Stimulated activated CD8-positive, alpha-beta memory T cell treated with anti-CD3 and anti-CD28 coated beads, Interleukin-4, amount 100 ng/mL, for 4 hours (primary cell): ENCODE measurements around the gene NINL.
"Not testable (repeated sequence)": the region's sequence is repeated elsewhere in the genome, so short reads cannot be mapped to it uniquely, and the experiment has no call there.

Experiments
- DNase-seq, 2 donors: peaks; one replicate each; pipeline ENCODE4 v3.0.0-alpha.2; 2020; ENCODE audit warnings: low read depth in 2 of 2, low spot score in 1 of 2

NINL gene

DNA sequence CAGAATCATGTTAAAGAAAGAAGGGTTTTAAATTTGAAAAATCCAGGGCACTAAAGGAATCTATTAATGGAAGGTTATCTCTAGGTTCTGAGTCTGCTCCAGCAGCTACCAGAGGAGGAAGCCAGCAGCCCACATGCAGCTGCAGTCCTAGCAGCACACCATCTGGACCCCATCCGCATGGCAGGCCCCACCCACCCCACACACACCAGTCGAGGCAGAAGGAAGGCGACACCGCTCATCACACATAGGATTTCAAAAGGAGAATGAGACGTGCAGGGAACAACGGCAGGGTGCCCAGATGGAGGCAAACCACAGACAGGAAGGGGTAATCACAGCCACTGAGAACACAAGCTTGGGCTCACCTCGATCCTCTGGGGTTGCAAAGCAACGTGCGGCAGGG is 99.0 kb downstream of the NINL start:
- DNase-seq: no peak

DNA sequence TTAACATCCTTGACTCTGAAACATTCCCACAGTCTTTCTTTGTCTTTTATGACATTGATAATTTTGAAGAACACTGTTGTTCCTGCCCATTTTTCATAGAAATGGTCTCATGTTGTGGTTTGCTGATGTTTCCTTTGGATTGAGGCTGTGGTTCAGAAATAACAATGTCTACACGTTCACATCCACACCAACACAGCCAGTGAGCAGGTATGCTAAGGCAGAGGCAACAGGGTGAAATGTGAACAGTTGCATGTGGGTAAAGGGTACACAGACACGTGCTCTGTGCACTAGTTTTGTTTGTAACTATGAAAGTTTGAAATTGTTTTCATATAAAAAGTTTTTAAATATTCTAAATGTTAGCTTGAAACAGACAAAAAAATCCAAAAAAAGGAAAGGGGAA is 99.5 kb downstream of the NINL start:
- no peak for DNase-seq

DNA sequence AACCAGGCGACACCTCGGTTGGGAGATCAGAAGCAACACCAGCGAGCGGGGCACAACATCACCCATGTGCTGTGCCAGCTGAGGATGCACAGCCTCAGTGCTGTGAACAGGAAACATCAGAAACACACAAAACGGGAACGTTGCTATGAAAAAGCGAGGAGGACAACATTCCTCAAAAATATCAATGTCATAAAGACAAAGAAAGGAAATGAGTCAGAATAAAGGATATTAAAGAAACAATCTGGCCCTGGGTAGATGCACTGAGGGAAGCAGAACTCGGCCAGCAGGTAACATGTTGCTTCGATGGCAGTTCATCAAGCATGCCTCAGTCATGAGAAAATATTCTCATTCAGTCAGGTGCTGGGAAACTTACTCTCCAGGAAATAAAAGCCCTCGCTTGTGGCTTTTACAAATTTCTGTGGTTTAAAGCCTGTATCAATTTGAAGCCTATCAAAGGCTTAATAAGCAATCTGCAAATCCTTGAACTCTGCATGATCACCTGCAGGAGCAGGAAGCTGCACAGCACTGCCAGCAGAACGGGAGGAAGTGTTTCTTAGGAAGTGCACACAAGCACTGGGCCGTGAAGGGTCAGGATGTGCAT is 100.3 kb downstream of the NINL start:
- no peak for DNase-seq

DNA sequence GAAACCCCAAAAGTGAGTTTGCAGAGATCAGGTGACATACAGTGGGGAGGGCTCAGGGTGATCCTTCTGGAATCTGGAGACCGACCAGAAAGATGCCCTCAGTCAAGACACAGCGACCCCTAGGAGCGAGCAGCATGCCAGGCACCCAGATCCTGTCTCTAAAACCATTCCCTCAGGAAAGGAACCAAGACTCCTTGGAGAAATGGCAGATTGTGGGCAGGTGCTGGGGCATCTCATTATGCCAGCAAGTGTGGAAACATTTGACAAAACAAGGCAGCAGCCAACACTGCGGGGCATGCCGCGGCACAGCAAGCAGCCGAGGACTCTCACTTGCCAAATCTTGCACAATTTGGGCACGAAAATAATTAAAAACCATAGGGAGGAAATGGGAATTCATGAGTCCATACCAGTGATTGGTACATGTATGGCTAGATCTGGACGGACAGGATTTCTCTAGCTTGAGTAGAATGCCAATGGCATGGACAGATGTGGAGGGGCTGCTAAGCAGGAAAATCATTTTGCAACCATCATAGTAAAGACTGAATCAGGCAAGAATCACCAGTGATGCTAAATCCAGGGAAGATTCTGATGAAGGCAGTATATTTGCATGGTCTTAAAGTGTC is 101.0 kb downstream of the NINL start:
- no peak for DNase-seq

DNA sequence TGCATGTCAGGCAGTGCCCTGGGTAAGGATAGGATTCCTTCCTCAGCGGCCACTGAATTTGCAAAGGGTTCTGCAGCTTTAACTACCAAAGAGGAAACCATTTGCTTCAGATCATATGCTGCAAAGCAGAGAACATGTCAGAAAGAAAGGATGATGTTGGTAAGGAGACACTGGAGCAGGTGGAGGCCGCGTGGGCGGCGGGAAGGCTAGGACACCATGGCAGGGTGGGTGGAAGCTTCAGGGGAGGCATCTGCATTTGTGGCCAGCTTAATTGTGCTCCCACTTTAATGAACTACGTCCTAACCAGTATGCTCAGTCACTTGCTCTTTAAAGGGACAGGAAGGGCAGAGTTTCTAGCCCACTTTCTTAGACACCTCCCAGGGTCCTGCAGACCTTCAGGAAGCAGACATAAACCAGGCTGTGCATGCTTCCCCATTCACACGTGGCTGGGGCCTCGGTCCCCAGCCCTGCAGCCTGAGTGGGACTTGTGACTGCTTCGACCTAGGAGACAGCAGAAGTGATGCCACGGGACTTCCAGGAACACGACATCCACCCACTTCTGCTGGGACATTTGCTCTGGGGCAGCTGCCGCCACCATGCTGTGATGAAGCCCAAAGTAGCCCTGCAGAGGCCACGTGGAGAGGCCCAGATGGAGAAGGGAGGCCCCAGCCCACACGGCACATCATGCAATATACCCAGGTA is 101.7 kb downstream of the NINL start:
- no peak for DNase-seq

DNA sequence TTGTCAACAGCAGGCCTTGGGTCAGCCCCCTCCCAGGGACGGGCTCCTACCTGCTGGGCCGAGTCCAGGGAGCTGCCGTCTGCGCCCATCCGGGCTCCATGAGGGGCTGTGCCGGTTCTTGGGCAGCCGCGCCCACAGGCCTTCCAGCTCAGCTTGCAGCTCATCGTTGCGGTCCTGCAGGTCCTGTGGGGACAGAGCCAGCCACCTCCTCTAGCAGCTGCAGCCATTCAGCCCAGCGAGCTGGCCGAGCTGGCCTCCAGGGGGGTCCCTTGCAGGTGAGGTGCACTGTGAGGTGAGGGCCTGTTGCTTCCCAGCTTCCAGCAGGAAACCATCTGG is 103.4 kb downstream of the NINL start:
- DNase-seq: no peak

DNA sequence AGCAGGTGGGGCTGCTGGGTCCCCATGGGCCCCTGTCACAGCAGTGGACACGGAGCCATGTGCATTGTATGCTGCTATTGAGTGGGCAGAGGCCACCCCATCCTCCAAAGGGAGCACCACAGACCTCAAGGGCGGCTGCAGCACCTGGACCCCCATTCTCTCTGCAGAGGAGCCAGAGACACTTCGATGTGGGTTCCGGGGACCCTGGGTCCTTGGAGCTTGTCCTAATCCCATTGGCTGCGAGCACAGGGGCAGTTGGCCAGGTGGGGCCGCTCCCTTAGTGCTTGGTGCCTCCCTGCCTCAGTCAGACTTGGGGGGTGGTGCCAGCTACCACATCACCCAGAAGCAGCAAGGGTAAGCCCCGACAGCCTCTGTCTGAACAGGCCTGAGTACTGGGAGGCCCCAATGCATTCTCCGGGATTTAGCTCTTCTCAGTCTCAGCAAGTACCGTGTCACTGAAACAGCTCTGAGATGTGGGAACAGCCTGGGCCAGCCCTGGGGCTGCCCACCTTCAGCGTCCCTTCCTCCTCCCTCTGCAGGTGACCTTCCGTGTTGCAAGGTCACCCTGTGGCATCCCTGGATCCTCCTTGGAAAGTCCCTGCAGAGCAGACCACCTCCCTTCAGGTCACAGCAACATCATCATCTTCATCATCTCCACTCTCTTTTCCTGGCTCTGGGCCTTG is 104.0 kb downstream of the NINL start:
- no peak for DNase-seq

DNA sequence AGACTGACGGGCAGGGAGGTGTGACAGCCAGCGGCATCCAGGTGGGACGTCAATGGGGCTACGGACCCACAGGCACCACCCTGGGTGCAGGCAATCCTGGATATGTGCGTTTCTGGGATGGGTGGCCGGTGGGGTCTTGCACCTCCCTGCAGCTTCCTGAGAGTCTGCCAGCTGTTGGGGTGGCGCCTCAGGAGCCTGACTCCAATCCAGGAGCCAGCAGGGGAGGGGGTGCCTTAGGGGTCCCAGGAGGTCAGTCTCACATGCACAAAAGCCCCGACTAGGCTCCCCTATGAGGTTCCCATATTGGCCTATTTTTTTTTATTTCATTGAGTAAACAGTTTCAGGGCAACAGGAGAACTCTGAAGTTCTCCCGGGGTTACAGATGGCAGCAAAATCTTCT is 104.5 kb downstream of the NINL start:
- DNase-seq: no peak

DNA sequence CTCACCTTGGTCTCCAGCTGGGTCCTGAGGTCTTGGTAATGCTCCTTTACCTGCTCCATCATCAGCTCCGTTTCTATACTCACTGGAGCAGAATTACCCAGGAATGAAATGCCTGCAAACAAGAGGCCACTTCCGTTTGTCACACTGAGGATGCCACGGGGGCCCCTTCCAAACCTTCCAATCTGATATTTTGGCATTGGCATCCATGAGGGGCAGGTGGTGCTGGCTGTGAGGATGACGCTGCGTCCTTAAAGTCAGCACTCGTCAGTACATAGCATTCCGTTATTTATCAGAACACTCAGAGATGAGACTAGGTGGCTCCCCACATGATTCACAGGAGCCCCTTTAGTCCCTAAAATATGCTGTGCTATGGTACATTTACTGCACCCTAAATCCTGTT is 105.2 kb downstream of the NINL start:
- DNase-seq: no peak

DNA sequence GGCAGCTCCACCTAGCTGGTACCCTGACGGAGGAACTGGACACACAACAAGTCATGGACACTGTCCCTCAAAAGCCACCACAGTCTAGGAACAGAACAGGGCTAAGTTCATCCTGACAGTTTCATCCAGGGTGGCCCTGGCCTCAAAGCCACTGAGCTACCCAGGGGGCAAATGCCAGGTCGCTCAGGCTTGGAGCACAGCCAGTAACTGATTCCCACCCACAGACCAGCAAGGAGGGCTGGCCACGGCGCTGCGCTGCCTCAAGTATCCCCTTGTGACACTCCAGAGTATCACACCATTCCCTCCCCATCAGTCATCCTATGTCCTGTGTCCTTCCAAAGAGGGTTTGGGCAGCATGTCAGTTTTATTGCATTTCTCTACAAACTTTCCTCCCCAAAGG is 105.7 kb downstream of the NINL start:
- no peak for DNase-seq

DNA sequence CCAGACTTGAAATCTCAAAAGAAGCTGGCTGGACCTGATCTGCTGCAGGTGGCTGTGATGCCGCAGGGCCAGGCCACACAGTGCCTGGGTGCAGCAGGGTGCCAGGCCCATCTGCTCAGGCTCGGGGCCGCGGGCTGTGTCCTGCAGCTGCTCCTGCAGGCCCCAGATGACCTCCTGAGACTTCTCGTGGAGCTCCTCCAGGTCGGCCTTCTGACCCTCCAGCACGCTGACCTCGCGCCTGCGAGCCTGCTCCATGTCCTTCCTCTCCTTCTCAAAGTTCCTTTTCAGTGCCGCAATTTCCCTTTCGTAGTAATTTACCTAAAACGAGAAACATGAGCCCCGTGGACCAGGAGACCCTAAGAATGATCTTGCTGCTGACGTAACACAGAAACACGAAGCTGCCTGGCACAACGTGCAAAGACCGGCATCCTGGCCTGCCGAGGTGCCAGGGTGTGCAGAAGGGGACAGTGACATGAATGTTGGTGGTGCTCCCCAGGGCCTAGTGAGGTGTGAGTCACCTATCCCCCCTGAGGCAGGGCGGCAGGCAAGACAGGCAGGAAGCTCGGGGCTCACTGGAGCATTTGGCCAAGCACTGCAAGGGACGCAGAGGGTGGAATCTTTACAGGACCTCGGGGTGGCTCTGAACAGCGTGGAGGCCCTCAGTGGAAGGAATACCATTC is 106.3 kb downstream of the NINL start:
- DNase-seq: no peak

DNA sequence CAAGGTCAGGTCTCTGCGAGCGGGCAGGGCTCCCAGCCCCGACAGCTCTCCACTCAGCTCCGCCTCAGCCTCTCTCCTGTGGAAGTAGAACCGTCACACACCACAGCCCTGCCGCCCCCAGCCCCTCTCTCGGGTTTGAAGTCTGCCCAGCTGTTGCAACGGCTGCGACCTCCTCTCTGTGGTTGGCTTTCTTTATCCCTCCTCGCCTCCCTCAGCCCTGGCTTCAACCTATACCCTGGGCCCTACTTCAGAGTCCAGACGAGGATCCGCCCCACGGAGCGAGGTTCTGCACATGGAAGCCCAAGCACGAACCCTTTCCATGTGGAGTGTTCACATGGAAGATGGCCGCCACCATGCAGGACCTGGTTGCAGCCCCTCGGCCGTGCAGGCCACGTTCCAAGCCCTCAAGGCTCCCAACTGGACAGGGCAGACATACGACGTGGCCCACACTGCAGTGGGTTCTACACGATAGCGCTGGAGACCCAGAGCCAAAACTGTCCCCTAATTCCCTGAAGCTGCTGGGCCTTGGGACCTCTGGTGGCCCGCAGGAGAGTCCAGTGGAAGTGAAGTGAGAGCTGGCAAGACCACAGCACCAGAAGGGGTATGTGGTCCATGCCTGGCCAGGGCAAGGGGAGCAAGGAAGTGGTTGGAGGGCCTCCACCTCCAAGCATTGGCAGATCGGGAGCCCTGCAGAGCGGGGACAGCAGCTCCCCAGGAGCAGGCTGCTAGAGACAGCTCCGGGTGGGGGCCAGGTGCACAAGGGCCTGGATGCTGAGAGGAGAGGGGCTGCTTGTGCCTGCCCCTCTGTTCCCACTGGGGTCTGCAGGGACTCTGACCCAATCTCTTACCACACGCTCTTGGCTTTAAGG is 108.1 kb downstream of the NINL start:
- DNase-seq: no peak

DNA sequence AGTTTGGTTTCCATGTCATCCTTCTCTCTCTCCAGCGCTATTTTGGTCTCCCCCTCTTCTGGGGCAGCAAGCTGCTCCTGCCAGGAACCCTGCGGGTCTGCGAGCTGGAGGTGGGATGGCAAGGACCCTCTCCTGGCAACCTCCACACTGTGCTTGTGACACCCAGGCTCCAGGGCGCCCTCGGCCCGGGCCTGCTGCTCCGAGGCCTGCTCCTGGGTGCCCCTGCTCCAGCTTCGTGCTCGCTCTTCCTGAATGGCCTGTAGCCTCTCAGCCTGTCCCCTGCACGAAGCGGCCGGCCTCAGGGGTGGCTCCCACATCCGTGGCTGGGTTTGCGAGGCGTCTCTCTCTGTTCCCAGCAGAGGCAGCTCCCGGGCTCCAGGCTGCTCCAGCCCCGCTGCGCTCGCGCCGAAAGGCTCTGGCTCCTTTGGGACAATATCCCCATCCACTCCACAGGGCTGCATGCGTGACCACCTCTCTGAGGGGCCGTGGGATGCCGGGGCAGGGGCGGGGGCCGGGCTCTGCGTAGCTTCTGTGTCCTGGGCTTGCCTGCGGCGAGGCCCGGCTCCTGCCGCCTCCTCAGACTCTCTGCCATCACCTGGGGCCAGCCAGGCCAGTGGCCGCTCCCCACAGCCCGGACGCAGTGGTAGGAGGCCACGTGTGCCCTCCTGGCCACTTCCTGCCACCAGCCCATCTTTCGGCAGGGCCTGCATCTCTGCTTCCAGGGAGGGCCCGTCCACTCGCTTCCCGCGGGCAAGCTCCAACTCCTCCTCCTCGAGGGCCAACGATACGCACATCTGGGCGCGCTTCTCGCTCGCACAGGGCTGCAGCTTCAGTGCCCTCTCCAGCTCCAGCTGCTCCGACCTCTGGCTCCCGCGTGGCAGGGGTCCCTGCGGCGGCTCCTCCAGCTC is 109.0 kb downstream of the NINL start:
- no peak for DNase-seq

DNA sequence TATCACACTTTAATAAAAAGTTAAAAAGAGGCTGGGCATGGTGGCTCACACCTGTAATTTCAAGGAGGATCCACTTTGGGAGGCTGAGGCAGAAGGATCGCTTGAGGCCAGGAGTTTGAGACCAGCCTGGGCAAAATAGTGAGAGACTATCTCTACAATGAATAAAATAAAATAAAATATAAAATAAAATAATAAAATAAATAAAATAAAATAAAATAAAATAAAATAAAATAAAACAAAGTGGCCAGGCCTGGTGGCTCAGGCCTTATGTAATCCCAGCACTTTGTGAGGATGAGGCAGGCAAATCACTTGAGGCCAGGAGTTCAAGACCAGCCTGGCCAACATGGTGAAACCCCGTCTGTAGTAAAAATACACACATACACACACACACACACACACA is 112.0 kb downstream of the NINL start:
- not testable (repeated sequence) for DNase-seq

DNA sequence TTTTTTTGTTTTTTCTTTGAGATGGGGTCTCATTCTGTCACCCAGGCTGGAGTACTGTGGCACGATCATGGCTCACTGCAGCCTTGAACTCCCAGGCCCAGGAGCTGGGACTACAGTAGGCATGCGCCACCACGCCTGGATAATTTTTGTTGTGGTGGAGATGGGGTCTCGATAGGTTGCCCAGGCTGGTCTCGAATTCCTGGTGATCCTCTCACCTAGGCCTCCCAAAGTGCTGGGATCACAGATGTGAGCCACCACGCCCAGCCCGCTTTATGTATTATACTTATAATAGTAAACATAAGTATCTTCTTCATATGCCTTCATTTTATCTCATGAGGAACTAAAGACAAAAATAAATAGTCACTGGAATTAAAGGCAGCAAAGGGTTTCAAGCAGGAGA is 114.3 kb downstream of the NINL start:
- no peak for DNase-seq

DNA sequence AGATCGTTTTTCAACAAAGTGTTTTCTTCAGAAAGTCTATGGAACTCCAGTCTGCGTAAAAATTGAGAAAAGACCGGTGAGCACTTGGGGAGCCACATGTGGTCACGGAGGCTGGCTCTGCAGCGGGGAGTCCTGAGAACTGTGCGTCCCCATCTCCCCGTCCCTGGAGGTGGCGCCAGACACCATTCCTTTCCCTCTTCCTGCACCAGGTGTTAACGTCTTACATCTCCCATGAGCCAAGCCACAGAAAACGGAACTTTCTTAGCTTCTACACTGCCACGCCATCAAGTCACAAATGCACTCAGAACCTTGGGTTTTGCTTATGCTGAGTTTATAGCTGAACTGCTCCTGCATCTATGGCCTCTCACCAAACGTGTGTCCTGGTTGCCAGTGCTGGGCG is 115.3 kb downstream of the NINL start:
- no peak for DNase-seq

DNA sequence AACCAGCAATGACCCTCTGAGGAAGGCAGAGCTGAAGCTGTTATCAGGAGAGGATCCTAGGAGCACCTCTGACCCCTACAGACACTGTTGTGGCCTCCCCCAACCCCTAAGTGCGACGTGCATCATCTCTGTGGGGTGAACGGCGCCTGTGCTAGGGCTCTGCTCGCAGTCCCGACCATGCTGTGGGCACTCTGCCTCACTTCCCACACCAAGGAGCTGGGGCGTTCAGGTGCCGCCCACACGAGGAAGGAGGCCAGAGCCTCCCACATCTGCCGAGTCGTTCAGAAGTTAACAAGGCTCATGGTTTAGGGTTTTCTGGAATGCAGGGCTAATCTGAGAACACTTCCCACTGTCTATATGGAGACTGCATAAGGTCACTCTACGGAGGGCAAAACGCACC is 115.8 kb downstream of the NINL start:
- DNase-seq: no peak

DNA sequence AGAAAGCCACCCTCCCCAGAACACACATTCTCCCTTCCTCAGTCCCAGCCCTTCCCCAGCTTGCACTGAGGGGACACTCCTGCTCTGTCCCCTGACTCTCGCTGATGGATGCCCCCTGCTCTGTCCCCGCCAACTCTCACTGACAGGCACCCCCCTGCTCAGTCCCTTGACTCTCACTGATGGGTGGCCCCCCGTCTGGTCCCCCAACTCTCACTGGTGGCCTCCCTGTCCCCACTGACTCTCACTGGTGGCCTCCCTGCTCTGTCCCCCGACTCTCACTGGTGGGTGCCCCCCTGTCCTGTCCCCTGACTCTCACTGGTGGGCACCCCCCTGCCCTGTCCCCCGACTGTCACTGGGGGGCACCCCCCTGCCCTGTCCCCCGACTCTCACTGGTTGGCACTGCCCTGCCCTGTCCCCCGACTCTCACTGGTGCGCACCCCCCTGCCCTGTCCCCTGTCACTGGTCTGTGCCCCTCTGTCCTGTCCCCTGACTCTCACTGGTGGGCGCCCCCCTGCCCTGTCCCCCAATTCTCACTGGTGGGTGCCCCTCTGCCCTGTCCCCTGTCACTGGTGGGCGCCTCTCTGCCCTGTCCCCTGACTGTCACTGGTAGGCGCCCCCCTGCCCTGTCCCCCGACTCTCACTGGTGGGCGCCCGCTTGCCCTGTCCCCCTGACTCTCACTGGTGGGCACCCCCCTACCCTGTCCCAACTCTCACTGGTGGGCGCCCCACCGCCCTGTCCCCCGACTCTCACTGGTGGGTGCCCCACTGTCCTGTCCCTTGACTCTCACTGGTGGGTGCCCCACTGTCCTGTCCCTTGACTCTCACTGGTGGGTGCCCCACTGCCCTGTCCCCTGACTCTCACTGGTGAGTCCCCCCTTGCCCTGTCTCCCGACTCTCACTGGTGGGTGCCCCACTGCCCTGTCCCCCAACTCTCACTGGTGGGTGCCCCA is 116.9 kb downstream of the NINL start:
- DNase-seq: no peak

DNA sequence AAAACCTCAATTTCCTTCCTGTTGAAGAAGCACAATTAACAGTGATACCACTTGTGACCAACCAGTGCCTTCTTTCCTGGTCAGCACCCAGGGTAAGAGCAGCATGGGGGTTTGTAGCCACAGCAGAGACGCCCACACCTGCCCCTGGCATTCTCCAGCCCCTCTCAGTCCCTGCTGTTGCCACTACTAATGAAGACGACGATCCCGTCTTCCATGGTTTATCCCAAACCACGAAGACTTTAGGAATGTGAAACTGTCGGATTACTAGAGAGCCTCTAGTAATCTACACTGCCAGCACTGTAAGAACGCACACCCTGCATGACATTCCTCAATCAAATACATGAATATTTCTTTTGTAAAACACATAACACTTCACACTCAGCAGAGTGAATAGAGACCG is 117.9 kb downstream of the NINL start:
- DNase-seq: no peak
